ENCODE data around the gene FREY1. TPM values are rescaled to one million over a fixed set of nuclear protein-coding genes. Genes with fewer than 3 reads are reported as not detected.

FREY1 gene
- total RNA-seq, 1 experiment from 2014 or later, result 4.2 TPM

GRCh38 chr11:45931739-45932138 is 24.7 kb upstream of the FREY1 start:
- intact Hi-C loops (cut with micrococcal nuclease; ENCODE audit: unreplicated experiment), result no loop called here
- no peak overlapping the region for H2AFZ ChIP-seq
- H4K20me1 ChIP-seq (ENCODE audit: insufficient read depth), result 0 out of 2 replicates have a peak, but pooled peaks cover 4% of the 10 kb centered on the region
- no TSS peak for BruUV-seq (replicated peaks)
- POLR2A ChIA-PET (ENCODE audit: unreplicated experiment), result no interaction called here
- TF ChIP-seq CTCF (conservative IDR thresholded peaks at IDR 0.05), result no peak
- no peak for TF ChIP-seq EZH2 (IDR thresholded peaks at IDR 0.05; ENCODE audit: low read depth)
- H3F3A ChIP-seq (ENCODE audit: insufficient read depth, low read depth), result no peaks in the 10 kb centered on the region
- no peaks in the 10 kb centered on the region for H3K36me3 ChIP-seq (ENCODE audit: low read depth)
- H3K79me2 ChIP-seq (ENCODE audit: low read depth), result no peaks in the 10 kb centered on the region
- no peak overlapping the region for H3K4me3 ChIP-seq
- DNase-seq, result no peak
- CTCF ChIA-PET, result no interaction called here
- H3K27ac ChIP-seq, result no peak overlapping the region
- 0 out of 2 replicates have a peak, but pooled peaks cover 4% of the 10 kb centered on the region for H3K4me1 ChIP-seq (replicated peaks; ENCODE audit: insufficient read depth)
- H3K9me3 ChIP-seq (ENCODE audit: insufficient read depth, low read depth), result no peaks in the 10 kb centered on the region
- no peak overlapping the region for H3K4me2 ChIP-seq
- no peaks in the 10 kb centered on the region for H3K9me2 ChIP-seq (ENCODE audit: insufficient read depth)
- H3K27me3 ChIP-seq (ENCODE audit: insufficient read depth, low read depth), result no peaks in the 10 kb centered on the region

GRCh38 chr11:45930951-45931570 is 24.0 kb upstream of the FREY1 start:
- no peak overlapping the region for H3K27ac ChIP-seq
- intact Hi-C loops (cut with micrococcal nuclease; ENCODE audit: unreplicated experiment), result no loop called here
- no peaks in the 10 kb centered on the region for H3K27me3 ChIP-seq (ENCODE audit: insufficient read depth, low read depth)
- no peaks in the 10 kb centered on the region for H3K9me2 ChIP-seq (ENCODE audit: insufficient read depth)
- H3K4me1 ChIP-seq (replicated peaks; ENCODE audit: insufficient read depth), result 0 out of 2 replicates have a peak, but pooled peaks cover 4% of the 10 kb centered on the region
- BruUV-seq (replicated peaks), result no TSS peak
- no peaks in the 10 kb centered on the region for H3F3A ChIP-seq (ENCODE audit: insufficient read depth, low read depth)
- no peak for TF ChIP-seq CTCF (conservative IDR thresholded peaks at IDR 0.05)
- TF ChIP-seq EZH2 (IDR thresholded peaks at IDR 0.05; ENCODE audit: low read depth), result no peak
- no peak overlapping the region for H2AFZ ChIP-seq
- ChIA-PET POLR2A (ENCODE audit: unreplicated experiment) (no interaction called here), CTCF (no interaction called here)
- no peaks in the 10 kb centered on the region for H3K9me3 ChIP-seq (ENCODE audit: insufficient read depth, low read depth)
- 0 out of 2 replicates have a peak, but pooled peaks cover 4% of the 10 kb centered on the region for H4K20me1 ChIP-seq (ENCODE audit: insufficient read depth)
- DNase-seq, result no peak
- H3K36me3 ChIP-seq (ENCODE audit: low read depth), result no peaks in the 10 kb centered on the region
- H3K4me3 ChIP-seq, result no peak overlapping the region
- no peak overlapping the region for H3K4me2 ChIP-seq
- no peaks in the 10 kb centered on the region for H3K79me2 ChIP-seq (ENCODE audit: low read depth)

GRCh38 chr11:45930031-45930794 is 23.1 kb upstream of the FREY1 start:
- H3F3A ChIP-seq (ENCODE audit: insufficient read depth, low read depth), result no peaks in the 10 kb centered on the region
- 0 out of 2 replicates have a peak, but pooled peaks cover 4% of the 10 kb centered on the region for H4K20me1 ChIP-seq (ENCODE audit: insufficient read depth)
- 0 out of 2 replicates have a peak, but pooled peaks cover 4% of the 10 kb centered on the region for H3K4me1 ChIP-seq (replicated peaks; ENCODE audit: insufficient read depth)
- no peak overlapping the region for H3K4me2 ChIP-seq
- DNase-seq, result peak in 1 of 2 experiments; percentile 40
- no peak for TF ChIP-seq CTCF (conservative IDR thresholded peaks at IDR 0.05)
- no peak for TF ChIP-seq EZH2 (IDR thresholded peaks at IDR 0.05; ENCODE audit: low read depth)
- no peaks in the 10 kb centered on the region for H3K9me3 ChIP-seq (ENCODE audit: insufficient read depth, low read depth)
- H3K79me2 ChIP-seq (ENCODE audit: low read depth), result no peaks in the 10 kb centered on the region
- ChIA-PET POLR2A (ENCODE audit: unreplicated experiment) (interaction anchor here (0.6 kb wide), 2 partner anchors 57 to 1333 kb away, joined by 3 to 29 read pairs; no protein-coding TSS in a partner anchor), CTCF (interaction anchor here (0.7 kb wide), 1 partner anchor 76 kb away, joined by 3 read pairs; no protein-coding TSS in a partner anchor)
- no peak overlapping the region for H3K27ac ChIP-seq
- no peaks in the 10 kb centered on the region for H3K9me2 ChIP-seq (ENCODE audit: insufficient read depth)
- intact Hi-C loops (cut with micrococcal nuclease; ENCODE audit: unreplicated experiment), result no loop called here
- H2AFZ ChIP-seq, result no peak overlapping the region
- no TSS peak for BruUV-seq (replicated peaks)
- no peaks in the 10 kb centered on the region for H3K27me3 ChIP-seq (ENCODE audit: insufficient read depth, low read depth)
- no peak overlapping the region for H3K4me3 ChIP-seq
- H3K36me3 ChIP-seq (ENCODE audit: low read depth), result no peaks in the 10 kb centered on the region

Data from PC-9 (cell line).